Measurements from ENCODE around the gene IQGAP2.

DNA sequence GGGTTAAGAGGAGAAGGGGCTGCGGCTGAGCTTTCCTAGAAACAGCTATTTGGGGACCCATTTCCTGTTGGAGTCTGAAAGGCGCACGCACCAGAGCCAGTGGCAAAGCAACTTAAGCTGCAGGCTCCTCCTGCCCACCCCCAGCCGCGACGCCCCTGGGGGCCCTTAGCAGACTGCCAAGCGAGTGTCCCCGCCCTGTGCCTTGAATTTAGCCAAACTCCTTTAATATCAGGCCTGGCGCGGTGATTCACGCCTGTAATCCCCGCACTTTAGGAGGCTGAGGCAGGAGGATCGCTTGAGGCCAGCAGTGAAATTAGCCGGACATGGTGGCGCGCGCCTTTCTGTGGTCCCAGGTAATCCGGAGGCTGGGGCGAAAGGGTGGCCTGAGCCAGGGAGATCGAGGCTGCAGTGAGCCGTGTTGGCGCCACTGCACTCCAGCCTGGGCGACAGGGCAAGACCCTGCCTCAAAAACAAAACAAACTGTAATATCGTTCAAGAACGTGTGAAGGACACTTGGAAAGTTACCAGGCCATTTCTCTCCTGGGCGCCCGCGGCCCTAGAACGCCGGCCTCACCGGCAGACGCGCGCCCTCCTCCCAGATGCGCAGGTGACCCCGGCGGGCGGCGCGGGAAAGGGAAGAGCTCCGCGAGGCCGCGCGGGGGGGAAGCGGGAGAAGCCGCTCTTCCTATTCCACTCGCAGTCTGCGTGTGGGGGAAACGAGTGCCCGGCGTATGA is 311.8 kb downstream of the IQGAP2 start:
- TF ChIP-seq YY1 (IDR thresholded peaks at IDR 0.05; ENCODE audit: insufficient read depth, insufficient read length) (no peak), ZNF274 (IDR thresholded peaks at IDR 0.05; ENCODE audit: low read depth, low read length) (no peak)
